CD4-positive, alpha-beta T cell treated with Interleukin-15 for 1 hour (primary cell): ENCODE data around the gene MYOD1.

Source experiments
- DNase-seq: peaks from one replicate; pipeline ENCODE4 v3.0.0-alpha.2; 2020

MYOD1 gene

GRCh38 chr11:17735818-17736578 is 16.6 kb downstream of the MYOD1 start:
- DNase-seq: no peak

GRCh38 chr11:17736579-17736893 is 17.2 kb downstream of the MYOD1 start:
- no peak for DNase-seq

- DNase-seq: no peak
Measured at GRCh38 chr11:17736930-17737817, 17.8 kb downstream of the MYOD1 start.

GRCh38 chr11:17738151-17738973 is 19.0 kb downstream of the MYOD1 start:
- no peak for DNase-seq

- no peak for DNase-seq
Measured at GRCh38 chr11:17739945-17740338, 20.6 kb downstream of the MYOD1 start.

GRCh38 chr11:17740649-17741235 is 21.4 kb downstream of the MYOD1 start:
- no peak for DNase-seq

GRCh38 chr11:17741487-17741886 is 22.1 kb downstream of the MYOD1 start:
- no peak for DNase-seq

- no peak for DNase-seq
Measured at GRCh38 chr11:17742019-17742418, 22.6 kb downstream of the MYOD1 start.

- no peak for DNase-seq
Measured at GRCh38 chr11:17743026-17743807, 23.8 kb downstream of the MYOD1 start.

- DNase-seq: no peak
Measured at GRCh38 chr11:17743808-17744119, 24.4 kb downstream of the MYOD1 start.

GRCh38 chr11:17744151-17744940 is 25.0 kb downstream of the MYOD1 start:
- DNase-seq: no peak

GRCh38 chr11:17745023-17745772 is 25.8 kb downstream of the MYOD1 start:
- DNase-seq: no peak

- no peak for DNase-seq
Measured at GRCh38 chr11:17746096-17746495, 26.7 kb downstream of the MYOD1 start.

- DNase-seq: no peak
Measured at GRCh38 chr11:17747131-17747955, 28.0 kb downstream of the MYOD1 start.

- no peak for DNase-seq
Measured at GRCh38 chr11:17748044-17748443, 28.7 kb downstream of the MYOD1 start.

- no peak for DNase-seq
Measured at GRCh38 chr11:17748761-17749721, 29.7 kb downstream of the MYOD1 start.

- no peak for DNase-seq
Measured at GRCh38 chr11:17750013-17750800, 30.8 kb downstream of the MYOD1 start.

- no peak for DNase-seq
Measured at GRCh38 chr11:17750801-17751165, 31.4 kb downstream of the MYOD1 start.
